ENCODE results near the gene TRIM49B. TPM values are rescaled to one million over a fixed set of nuclear protein-coding genes. Genes with fewer than 3 reads are reported as not detected.
"Not testable (repeated sequence)": the region's sequence is repeated elsewhere in the genome, so short reads cannot be mapped to it uniquely, and the experiment has no call there.

Gene TRIM49B, protein sequence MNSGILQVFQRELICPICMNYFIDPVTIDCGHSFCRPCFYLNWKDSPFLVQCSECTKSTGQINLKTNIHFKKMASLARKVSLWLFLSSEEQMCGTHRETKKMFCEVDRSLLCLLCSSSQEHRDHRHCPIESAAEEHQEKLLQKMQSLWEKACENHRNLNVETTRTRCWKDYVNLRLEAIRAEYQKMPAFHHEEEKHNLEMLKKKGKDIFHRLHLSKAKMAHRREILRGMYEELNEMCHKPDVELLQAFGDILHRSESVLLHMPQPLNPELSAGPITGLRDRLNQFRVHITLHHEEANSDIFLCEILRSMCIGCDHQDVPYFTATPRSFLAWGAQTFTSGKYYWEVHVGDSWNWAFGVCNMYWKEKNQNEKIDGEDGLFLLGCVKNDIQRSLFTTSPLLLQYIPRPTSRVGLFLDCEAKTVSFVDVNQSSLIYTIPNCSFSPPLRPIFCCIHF
- not detected for total RNA-seq
- long read RNA-seq: 0 reads

- intact Hi-C loops (cut with DNase I); DNase-seq (ENCODE audit: missing footprints); ATAC-seq: not testable (repeated sequence)
Observed at GRCh38 chr11:49028523-49028922, at the start of gene TRIM49B. Gene TRIM49B (plus strand): TSS chr11:49028823. CDS start chr11:49031600, 2,777 bp downstream.

GRCh38 chr11:48983785-48984184, 44.8 kb upstream of the TRIM49B start, which contains the start of gene TRIM51G:
Gene TRIM51G (minus strand): TSS chr11:48983885. CDS start chr11:48981695, 2,190 bp downstream.
- intact Hi-C loops (cut with DNase I); ATAC-seq; DNase-seq (ENCODE audit: missing footprints): not testable (repeated sequence)

DNA sequence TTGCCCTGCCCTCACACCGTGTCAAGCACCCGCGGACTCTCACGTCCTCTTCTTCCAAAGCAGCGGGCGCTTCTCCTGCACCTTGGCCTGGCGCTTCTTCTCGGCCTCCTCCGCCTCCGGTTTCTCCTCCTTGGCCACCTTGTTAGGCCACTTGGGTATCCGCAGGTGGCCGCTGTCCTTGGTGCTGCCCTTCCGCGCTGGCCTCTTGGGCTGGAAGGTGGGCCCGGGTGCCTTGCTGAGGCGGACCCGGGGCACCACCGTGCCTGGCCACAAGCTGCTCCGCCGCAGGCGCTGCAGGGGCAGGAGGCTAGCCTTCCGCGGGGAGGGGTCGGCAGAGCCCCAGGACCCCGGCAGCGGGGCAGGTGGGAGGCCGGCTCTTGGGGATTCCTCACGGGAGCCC, 19.6 kb downstream of the TRIM49B start:
- intact Hi-C loops (cut with DNase I); ATAC-seq: not testable (repeated sequence)

DNA sequence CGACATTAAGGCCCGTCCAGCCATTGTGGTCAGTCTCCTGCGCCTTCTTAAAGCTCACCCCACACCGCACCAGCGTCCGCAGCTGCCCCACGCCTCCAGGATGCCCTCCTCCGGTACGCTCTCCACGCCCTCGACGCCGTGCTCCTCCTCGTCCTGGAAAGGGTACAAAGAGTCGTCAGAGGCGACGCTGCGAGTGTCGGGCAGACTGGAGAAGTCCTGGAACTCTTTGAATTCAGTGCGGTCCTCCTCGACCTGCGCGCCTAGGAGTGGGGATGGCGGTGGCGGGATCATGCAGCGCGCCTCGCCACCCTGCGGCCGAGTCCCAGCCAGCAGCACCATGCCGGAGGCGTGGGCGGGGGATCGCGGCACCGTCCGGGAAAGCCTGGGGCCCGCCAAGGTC, 21.2 kb downstream of the TRIM49B start:
- DNase-seq (ENCODE audit: missing footprints); intact Hi-C loops (cut with DNase I); ATAC-seq: not testable (repeated sequence)

More for the DNA sequence above, 19.6 kb downstream of the TRIM49B start:
- DNase-seq (ENCODE audit: missing footprints): not testable (repeated sequence)

GRCh38 chr11:49059012-49059411, 30.4 kb downstream of the TRIM49B start, which contains the start of gene TRIM64C:
Gene TRIM64C (minus strand): TSS chr11:49059112. CDS start chr11:49059112, 0 bp downstream.
- intact Hi-C loops (cut with DNase I); ATAC-seq; DNase-seq (ENCODE audit: missing footprints): not testable (repeated sequence)

DNA sequence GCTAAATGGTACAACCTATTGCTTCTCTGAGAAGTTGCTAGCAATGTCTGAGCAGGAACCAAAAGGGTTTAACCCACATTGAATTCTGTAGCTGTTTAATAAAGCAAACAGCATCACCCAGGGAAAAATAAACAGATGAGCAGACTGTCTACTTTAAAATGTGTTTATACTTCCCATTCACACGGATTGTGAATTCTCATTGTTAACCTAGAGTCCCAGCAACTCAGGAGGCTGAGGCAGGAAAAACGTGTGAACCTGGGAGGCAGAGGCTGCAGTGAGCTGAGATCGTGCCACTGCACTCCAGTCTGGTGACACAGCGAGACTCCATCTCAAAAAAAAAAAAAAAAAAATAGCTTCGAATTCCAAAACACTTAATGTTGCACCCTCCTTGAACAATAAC, 41.3 kb downstream of the TRIM49B start:
- DNase-seq (ENCODE audit: missing footprints); intact Hi-C loops (cut with DNase I): not testable (repeated sequence)

More for the DNA sequence above, 41.3 kb downstream of the TRIM49B start:
- not testable (repeated sequence) for ATAC-seq

Other genes starting within 250 kb of the TRIM49B start
- not detected for gene TRIM51G, start 44.9 kb upstream of the TRIM49B start, total RNA-seq
- not detected for gene TRIM64C, start 30.3 kb downstream of the TRIM49B start, total RNA-seq
- 0.35 TPM for gene FOLH1, start 179.8 kb downstream of the TRIM49B start, total RNA-seq

Data from Right ventricle myocardium inferior (tissue), 1 donor.